T-helper 17 cell (primary cell): ENCODE results near the gene KATNAL2. TPM values are rescaled to one million over a fixed set of nuclear protein-coding genes. Genes with fewer than 3 reads are reported as not detected.
"Not testable (repeated sequence)": the region's sequence is repeated elsewhere in the genome, so short reads cannot be mapped to it uniquely, and the experiment has no call there.

Experiments used
- ATAC-seq: fragments of 150-1000 bp; cut with Tn5 transposase; 2 replicates; pipeline ENCODE4 v1.10.0; 2021; ENCODE audit warnings: mild to moderate bottlenecking, moderate library complexity
- DNase-seq, 3 donors: peaks; one replicate each; pipeline versions ENCODE4 v3.0.0 to v3.0.0-alpha.2; 2020 to 2021
- H3K9me3 ChIP-seq: one replicate; pipeline ENCODE4 v1.7.0; 2013; ENCODE audit warnings: low read length, mild to moderate bottlenecking; ENCODE audit not compliant: control insufficient read depth, poor library complexity, severe bottlenecking
- H3K27ac Mint-ChIP-seq: one replicate; pipeline ENCODE4 v1.8.0; 2022; ENCODE audit warnings: mild to moderate bottlenecking, moderate library complexity, mixed read lengths
- H3K27me3 Mint-ChIP-seq: one replicate; pipeline ENCODE4 v1.8.0; 2022; ENCODE audit warnings: mixed read lengths
- H3K36me3 Mint-ChIP-seq: one replicate; pipeline ENCODE4 v1.8.0; 2022; ENCODE audit warnings: low read depth, mixed read lengths
- H3K4me1 Mint-ChIP-seq: one replicate; pipeline ENCODE4 v1.8.0; 2022; ENCODE audit warnings: mild to moderate bottlenecking, mixed read lengths
- H3K4me3 Mint-ChIP-seq: one replicate; pipeline ENCODE4 v1.8.0; 2022; ENCODE audit warnings: mild to moderate bottlenecking, moderate library complexity, mixed read lengths
- total RNA-seq, 4 donors: library from RNA in 2 of 4; stranded (reverse) in 2 of 4; gene quantifications; one replicate each; pipeline ENCODE4 v1.2.3 and lab custom pipeline; 2022 to 2026

KATNAL2 gene
- total RNA-seq, 2 donors from 2014 or later = 0.86 to 0.97 TPM

- DNase-seq = no peak
- Mint-ChIP-seq H3K27ac (no peak overlapping the region), H3K4me3 (no peak overlapping the region), H3K4me1 (peaks cover 2% of the 10 kb centered on the region), H3K36me3 (no peaks in the 10 kb centered on the region), H3K27me3 (peaks cover 22% of the 10 kb centered on the region)
- no peaks in the 10 kb centered on the region for H3K9me3 ChIP-seq
- ATAC-seq = no peak
Measured at GRCh38 chr18:46953195-46953594, 35.8 kb downstream of the KATNAL2 start.

- Mint-ChIP-seq H3K27ac (no peak overlapping the region), H3K4me3 (no peak overlapping the region), H3K27me3 (peaks cover 15% of the 10 kb centered on the region), H3K36me3 (peaks cover 2% of the 10 kb centered on the region), H3K4me1 (no peaks in the 10 kb centered on the region)
- no peak for ATAC-seq
- no peak for DNase-seq
- no peaks in the 10 kb centered on the region for H3K9me3 ChIP-seq
Measured at GRCh38 chr18:46958209-46958608, 40.8 kb downstream of the KATNAL2 start.

- not testable (repeated sequence) for H3K27me3 Mint-ChIP-seq, H3K4me1 Mint-ChIP-seq, H3K36me3 Mint-ChIP-seq, H3K27ac Mint-ChIP-seq, DNase-seq, H3K4me3 Mint-ChIP-seq, H3K9me3 ChIP-seq
- peak; percentile 36 for ATAC-seq
Measured at GRCh38 chr18:46963656-46964578, 46.5 kb downstream of the KATNAL2 start.

GRCh38 chr18:46964579-46965293 lies 47.3 kb downstream of the KATNAL2 start:
- H3K27ac Mint-ChIP-seq, H3K27me3 Mint-ChIP-seq, H3K36me3 Mint-ChIP-seq: not testable (repeated sequence)

GRCh38 chr18:46966266-46966665 lies 48.9 kb downstream of the KATNAL2 start:
- H3K36me3 Mint-ChIP-seq, H3K27ac Mint-ChIP-seq, ATAC-seq, H3K27me3 Mint-ChIP-seq, H3K9me3 ChIP-seq, H3K4me1 Mint-ChIP-seq, H3K4me3 Mint-ChIP-seq, DNase-seq: not testable (repeated sequence)

More at GRCh38 chr18:46964579-46965293, 47.3 kb downstream of the KATNAL2 start:
- not testable (repeated sequence) for DNase-seq, H3K4me1 Mint-ChIP-seq, H3K9me3 ChIP-seq, H3K4me3 Mint-ChIP-seq
- peak; percentile 42 for ATAC-seq

GRCh38 chr18:46969551-46969950 lies 52.1 kb downstream of the KATNAL2 start:
- H3K4me3 Mint-ChIP-seq, H3K4me1 Mint-ChIP-seq, H3K36me3 Mint-ChIP-seq, H3K27ac Mint-ChIP-seq, H3K9me3 ChIP-seq, ATAC-seq, H3K27me3 Mint-ChIP-seq, DNase-seq: not testable (repeated sequence)

- not testable (repeated sequence) for H3K27ac Mint-ChIP-seq, H3K36me3 Mint-ChIP-seq, H3K9me3 ChIP-seq, DNase-seq, H3K4me3 Mint-ChIP-seq, ATAC-seq, H3K27me3 Mint-ChIP-seq, H3K4me1 Mint-ChIP-seq
Measured at GRCh38 chr18:47019870-47020269, 102.5 kb downstream of the KATNAL2 start.

GRCh38 chr18:47020757-47021156 lies 103.4 kb downstream of the KATNAL2 start:
- H3K9me3 ChIP-seq, H3K27ac Mint-ChIP-seq, H3K27me3 Mint-ChIP-seq, H3K36me3 Mint-ChIP-seq, H3K4me1 Mint-ChIP-seq, H3K4me3 Mint-ChIP-seq, DNase-seq: not testable (repeated sequence)
- ATAC-seq = peak; percentile 3

- not testable (repeated sequence) for H3K27ac Mint-ChIP-seq, H3K9me3 ChIP-seq, H3K36me3 Mint-ChIP-seq, ATAC-seq, H3K4me1 Mint-ChIP-seq, H3K4me3 Mint-ChIP-seq, H3K27me3 Mint-ChIP-seq
- peak in 1 of 3 donors; percentile 9 for DNase-seq
Measured at GRCh38 chr18:47022821-47023220, 105.4 kb downstream of the KATNAL2 start.

- H3K27me3 Mint-ChIP-seq, H3K4me3 Mint-ChIP-seq, H3K4me1 Mint-ChIP-seq, H3K36me3 Mint-ChIP-seq, H3K27ac Mint-ChIP-seq, DNase-seq, H3K9me3 ChIP-seq: not testable (repeated sequence)
- peak; percentile 27 for ATAC-seq
Measured at GRCh38 chr18:47023769-47024465, 106.5 kb downstream of the KATNAL2 start.

GRCh38 chr18:47025557-47026174 lies 108.3 kb downstream of the KATNAL2 start:
- ATAC-seq, H3K4me3 Mint-ChIP-seq, H3K9me3 ChIP-seq, H3K36me3 Mint-ChIP-seq, H3K27ac Mint-ChIP-seq, H3K4me1 Mint-ChIP-seq, H3K27me3 Mint-ChIP-seq, DNase-seq: not testable (repeated sequence)

GRCh38 chr18:47028738-47029137 lies 111.3 kb downstream of the KATNAL2 start:
- H3K27me3 Mint-ChIP-seq, ATAC-seq, H3K27ac Mint-ChIP-seq, H3K9me3 ChIP-seq, DNase-seq, H3K4me1 Mint-ChIP-seq, H3K36me3 Mint-ChIP-seq, H3K4me3 Mint-ChIP-seq: not testable (repeated sequence)
